ENCODE results near the gene SCAMP2.

Gene SCAMP2

DNA sequence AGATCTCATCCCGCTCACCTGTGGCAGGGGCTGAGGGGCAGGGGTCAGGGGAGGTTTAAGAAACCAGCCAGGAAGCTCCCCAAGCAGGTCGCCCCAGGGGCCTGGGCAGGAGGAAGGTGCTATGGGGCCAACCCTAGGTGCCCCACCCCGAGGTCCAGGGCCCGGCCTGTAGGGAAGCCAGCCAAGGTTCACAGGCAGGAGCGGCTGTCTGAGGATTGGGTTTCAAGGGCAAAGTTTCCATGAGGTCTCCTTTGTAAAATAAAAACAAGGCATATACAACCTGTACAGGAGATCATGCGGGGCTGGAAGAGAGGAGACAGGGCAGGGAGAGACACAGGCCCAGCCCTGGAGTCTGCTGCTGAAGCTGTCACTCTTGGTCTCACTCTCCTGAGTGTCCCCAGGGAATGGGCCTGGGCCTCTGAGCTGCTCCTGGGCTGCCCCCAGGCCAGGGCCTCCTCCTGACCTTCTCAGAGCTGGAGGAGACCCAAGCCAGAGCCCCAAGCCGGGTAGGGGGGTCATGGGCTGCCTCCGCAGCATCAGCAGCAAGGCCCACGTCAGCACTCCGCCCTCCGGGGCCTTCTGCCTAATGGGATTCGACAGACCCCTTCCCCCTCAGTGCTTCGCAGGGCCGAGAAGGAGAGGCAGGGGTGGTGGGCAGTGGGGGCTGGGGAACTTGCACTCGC lies 41.2 kb downstream of the SCAMP2 start:
- Histone ChIP-seq H3K27me3 (ENCODE audit: insufficient read depth, low read depth) (peaks cover 29% of the 10 kb centered on the region), H3K9ac (no peak overlapping the region), H3K4me1 (ENCODE audit: low read depth, poor library complexity, severe bottlenecking) (no peaks in the 10 kb centered on the region), H3K4me3 (IDR thresholded peaks at IDR 0.05; ENCODE audit: insufficient read depth, low read depth, low read length) (no peak overlapping the region), H2AFZ (ENCODE audit: low read depth) (no peak overlapping the region), H3K36me3 (ENCODE audit: insufficient read depth) (no peaks in the 10 kb centered on the region), H3K79me2 (ENCODE audit: insufficient read depth, low read depth) (no peaks in the 10 kb centered on the region), H4K20me1 (ENCODE audit: insufficient read depth) (no peaks in the 10 kb centered on the region), H3K27ac (no peak overlapping the region), H3K4me2 (no peak overlapping the region)
- TF ChIP-seq, protein P1, sequence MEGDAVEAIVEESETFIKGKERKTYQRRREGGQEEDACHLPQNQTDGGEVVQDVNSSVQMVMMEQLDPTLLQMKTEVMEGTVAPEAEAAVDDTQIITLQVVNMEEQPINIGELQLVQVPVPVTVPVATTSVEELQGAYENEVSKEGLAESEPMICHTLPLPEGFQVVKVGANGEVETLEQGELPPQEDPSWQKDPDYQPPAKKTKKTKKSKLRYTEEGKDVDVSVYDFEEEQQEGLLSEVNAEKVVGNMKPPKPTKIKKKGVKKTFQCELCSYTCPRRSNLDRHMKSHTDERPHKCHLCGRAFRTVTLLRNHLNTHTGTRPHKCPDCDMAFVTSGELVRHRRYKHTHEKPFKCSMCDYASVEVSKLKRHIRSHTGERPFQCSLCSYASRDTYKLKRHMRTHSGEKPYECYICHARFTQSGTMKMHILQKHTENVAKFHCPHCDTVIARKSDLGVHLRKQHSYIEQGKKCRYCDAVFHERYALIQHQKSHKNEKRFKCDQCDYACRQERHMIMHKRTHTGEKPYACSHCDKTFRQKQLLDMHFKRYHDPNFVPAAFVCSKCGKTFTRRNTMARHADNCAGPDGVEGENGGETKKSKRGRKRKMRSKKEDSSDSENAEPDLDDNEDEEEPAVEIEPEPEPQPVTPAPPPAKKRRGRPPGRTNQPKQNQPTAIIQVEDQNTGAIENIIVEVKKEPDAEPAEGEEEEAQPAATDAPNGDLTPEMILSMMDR (conservative IDR thresholded peaks at IDR 0.05; ENCODE audit: low read depth, low read length) = no peak

DNA sequence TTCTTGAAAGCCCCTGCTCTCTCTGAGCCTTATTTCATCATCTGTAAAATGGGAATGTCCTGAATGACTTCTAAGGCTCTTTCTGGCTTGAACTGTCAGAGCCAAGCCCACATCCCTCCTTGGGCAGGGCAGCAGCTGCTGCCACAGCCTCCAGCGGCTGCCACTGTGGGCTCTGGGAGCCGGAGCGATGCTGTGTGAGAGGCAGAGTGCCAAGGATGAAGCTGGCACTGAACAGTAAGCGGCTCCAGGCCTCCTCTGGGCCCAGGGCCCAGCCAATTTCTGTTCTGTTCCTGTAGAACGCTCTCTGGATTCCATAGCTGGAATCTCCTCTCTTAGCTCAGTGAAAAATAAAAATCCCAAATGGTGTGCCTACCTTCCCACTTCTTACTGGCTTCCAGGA lies 42.3 kb downstream of the SCAMP2 start:
- no peaks in the 10 kb centered on the region for H3K79me2 ChIP-seq (ENCODE audit: insufficient read depth, low read depth)
- H2AFZ ChIP-seq (ENCODE audit: low read depth) = no peak overlapping the region
- no peak overlapping the region for H3K27ac ChIP-seq
- TF ChIP-seq, protein P1 (conservative IDR thresholded peaks at IDR 0.05; ENCODE audit: low read depth, low read length) = no peak
- H4K20me1 ChIP-seq (ENCODE audit: insufficient read depth) = no peaks in the 10 kb centered on the region
- no peak overlapping the region for H3K4me3 ChIP-seq (IDR thresholded peaks at IDR 0.05; ENCODE audit: insufficient read depth, low read depth, low read length)
- H3K4me1 ChIP-seq (ENCODE audit: low read depth, poor library complexity, severe bottlenecking) = no peaks in the 10 kb centered on the region
- H3K9ac ChIP-seq = no peak overlapping the region
- H3K27me3 ChIP-seq (ENCODE audit: insufficient read depth, low read depth) = peaks cover 37% of the 10 kb centered on the region
- no peaks in the 10 kb centered on the region for H3K36me3 ChIP-seq (ENCODE audit: insufficient read depth)
- no peak overlapping the region for H3K4me2 ChIP-seq

DNA sequence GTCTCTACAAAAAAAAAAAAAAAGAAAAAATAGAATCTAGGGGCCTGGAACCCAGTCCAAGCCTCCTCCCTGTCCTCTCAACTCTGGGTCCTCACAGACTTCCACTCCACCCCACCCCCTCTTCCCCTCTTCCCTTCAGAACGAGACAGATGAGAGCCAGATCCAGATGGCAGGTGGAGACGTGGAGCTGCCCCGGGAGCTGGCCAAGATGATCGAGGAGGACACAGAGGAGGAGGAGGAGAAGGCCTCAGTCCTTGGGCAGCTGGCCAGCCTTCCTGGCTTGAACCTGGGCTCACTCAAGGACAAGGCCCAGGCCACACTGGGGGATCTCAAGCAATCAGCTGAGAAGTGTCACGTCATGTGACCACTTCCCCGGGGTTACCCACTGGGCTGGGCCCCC lies 43.2 kb downstream of the SCAMP2 start:
- H2AFZ ChIP-seq (ENCODE audit: low read depth) = no peak overlapping the region
- H3K27ac ChIP-seq = no peak overlapping the region

DNA sequence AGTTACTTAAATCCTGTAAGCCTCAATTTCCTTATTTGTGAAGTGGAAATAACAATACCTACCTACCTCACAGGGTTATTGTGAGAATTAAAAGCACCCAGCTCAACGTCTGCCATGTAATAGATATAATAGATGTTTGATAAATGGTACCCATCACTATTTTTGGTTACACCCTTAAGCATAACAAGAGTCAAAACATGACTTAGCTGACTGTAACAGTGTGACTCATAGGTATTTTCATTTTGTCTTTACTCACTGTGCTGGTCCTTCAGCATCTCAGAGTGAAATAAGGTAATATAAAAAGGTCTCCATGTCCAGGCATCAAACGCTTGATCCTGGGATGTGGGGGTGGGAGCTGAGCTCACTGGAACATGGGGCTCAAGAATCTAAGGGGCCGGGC lies 43.7 kb downstream of the SCAMP2 start:
- Histone ChIP-seq H3K4me1 (ENCODE audit: low read depth, poor library complexity, severe bottlenecking) (no peaks in the 10 kb centered on the region), H4K20me1 (ENCODE audit: insufficient read depth) (no peaks in the 10 kb centered on the region), H3K9ac (no peak overlapping the region), H3K36me3 (ENCODE audit: insufficient read depth) (no peaks in the 10 kb centered on the region), H3K4me2 (no peak overlapping the region), H3K27ac (no peak overlapping the region), H3K79me2 (ENCODE audit: insufficient read depth, low read depth) (no peaks in the 10 kb centered on the region), H3K4me3 (IDR thresholded peaks at IDR 0.05; ENCODE audit: insufficient read depth, low read depth, low read length) (no peak overlapping the region), H3K27me3 (ENCODE audit: insufficient read depth, low read depth) (peaks cover 50% of the 10 kb centered on the region), H2AFZ (ENCODE audit: low read depth) (no peak overlapping the region)
- TF ChIP-seq, protein P1 (conservative IDR thresholded peaks at IDR 0.05; ENCODE audit: low read depth, low read length) = no peak

More for the DNA sequence above, 43.2 kb downstream of the SCAMP2 start:
- Histone ChIP-seq H3K4me2 (no peak overlapping the region), H3K79me2 (ENCODE audit: insufficient read depth, low read depth) (no peaks in the 10 kb centered on the region), H3K4me3 (IDR thresholded peaks at IDR 0.05; ENCODE audit: insufficient read depth, low read depth, low read length) (no peak overlapping the region), H3K9ac (no peak overlapping the region), H4K20me1 (ENCODE audit: insufficient read depth) (no peaks in the 10 kb centered on the region), H3K27me3 (ENCODE audit: insufficient read depth, low read depth) (peaks cover 45% of the 10 kb centered on the region), H3K4me1 (ENCODE audit: low read depth, poor library complexity, severe bottlenecking) (no peaks in the 10 kb centered on the region), H3K36me3 (ENCODE audit: insufficient read depth) (no peaks in the 10 kb centered on the region)
- TF ChIP-seq, protein P1 (conservative IDR thresholded peaks at IDR 0.05; ENCODE audit: low read depth, low read length) = no peak
